Smooth muscle cell (in vitro differentiated cells): Measurements from ENCODE around the gene CHID1. TPM values are rescaled to one million over a fixed set of nuclear protein-coding genes. Genes with fewer than 3 reads are reported as not detected.

Source experiments
- DNase-seq: peaks from one replicate; lab custom pipeline; 2025; ENCODE audit not compliant: unreplicated experiment; lab: John Stamatoyannopoulos, UW
- H2AFZ ChIP-seq: fragments of 200-600 bp; sonication (generic); 2 replicates; pipeline ENCODE4 v1.6.0; 2016; ENCODE audit warnings: antibody characterized with exemption, low read depth, mild to moderate bottlenecking
- H3F3A ChIP-seq: fragments of 200-600 bp; sonication (generic); 2 replicates; pipeline ENCODE4 v1.6.0; 2017; ENCODE audit warnings: antibody characterized with exemption, low read depth
- H3K27ac ChIP-seq: fragments of 200-600 bp; sonication (generic); 2 replicates; pipeline ENCODE4 v1.5.1; 2016; ENCODE audit warnings: low read depth, mild to moderate bottlenecking
- H3K27me3 ChIP-seq: fragments of 200-600 bp; sonication (generic); 2 replicates; pipeline ENCODE4 v1.6.1; 2016; ENCODE audit warnings: low read depth, mild to moderate bottlenecking
- H3K36me3 ChIP-seq: fragments of 200-600 bp; sonication (generic); 2 replicates; pipeline ENCODE4 v1.5.1; 2016; ENCODE audit warnings: low read depth
- H3K4me1 ChIP-seq: fragments of 200-600 bp; sonication (generic); 2 replicates; pipeline ENCODE4 v1.5.1; 2016; ENCODE audit warnings: low read depth
- H3K4me2 ChIP-seq: fragments of 200-600 bp; sonication (generic); 2 replicates; pipeline ENCODE4 v1.6.0; 2016; ENCODE audit warnings: mild to moderate bottlenecking
- H3K4me3 ChIP-seq: fragments of 200-600 bp; sonication (generic); 2 replicates; pipeline ENCODE4 v1.5.1; 2016; ENCODE audit warnings: mild to moderate bottlenecking
- H3K79me2 ChIP-seq: fragments of 200-600 bp; sonication (generic); 2 replicates; pipeline ENCODE4 v1.6.0; 2016; ENCODE audit warnings: low read depth, mild to moderate bottlenecking
- H3K9ac ChIP-seq: fragments of 200-600 bp; sonication (generic); 2 replicates; pipeline ENCODE4 v1.6.0; 2016; ENCODE audit warnings: low read depth
- H3K9me3 ChIP-seq: fragments of 200-600 bp; sonication (generic); replicated peaks from 2 replicates; pipeline ENCODE4 v1.5.1; 2016; ENCODE audit warnings: low read depth
- H4K20me1 ChIP-seq: fragments of 200-600 bp; sonication (generic); 2 replicates; pipeline ENCODE4 v1.6.0; 2016; ENCODE audit warnings: low read depth
- WGBS: methylation state at CpG from one replicate; pipeline ENCODE4 v1.1.7; 2016; ENCODE audit warnings: low lambda C conversion rate; 5-methylcytosine and 5-hydroxymethylcytosine counted together
- polyA plus RNA-seq: library from polyadenylated mRNA; unstranded; fragments of >200 nt; fragmentation: Nextera tagmentation; extraction: Ambion mirVana; gene quantifications from 2 replicates; pipeline ENCODE4 v1.2.1, GENCODE V29; 2016
- total RNA-seq: library from RNA; depleted of rRNA; stranded (reverse); fragments of >200 nt; gene quantifications from 2 replicates; pipeline ENCODE4 v1.2.3, GENCODE V29; 2014
- TF ChIP-seq, protein P1 (sequence below): fragments of 200-600 bp; sonication (generic); IDR thresholded peaks from 2 replicates; pipeline ENCODE4 v1.5.1; 2017; ENCODE audit warnings: borderline replicate concordance, mild to moderate bottlenecking, antibody characterized with exemption; ENCODE audit not compliant: insufficient read depth, poor library complexity, severe bottlenecking

The CHID1 gene
- total and polyA plus RNA-seq, 2 experiments from 2014 or later, result 54.3 to 181 TPM

DNA sequence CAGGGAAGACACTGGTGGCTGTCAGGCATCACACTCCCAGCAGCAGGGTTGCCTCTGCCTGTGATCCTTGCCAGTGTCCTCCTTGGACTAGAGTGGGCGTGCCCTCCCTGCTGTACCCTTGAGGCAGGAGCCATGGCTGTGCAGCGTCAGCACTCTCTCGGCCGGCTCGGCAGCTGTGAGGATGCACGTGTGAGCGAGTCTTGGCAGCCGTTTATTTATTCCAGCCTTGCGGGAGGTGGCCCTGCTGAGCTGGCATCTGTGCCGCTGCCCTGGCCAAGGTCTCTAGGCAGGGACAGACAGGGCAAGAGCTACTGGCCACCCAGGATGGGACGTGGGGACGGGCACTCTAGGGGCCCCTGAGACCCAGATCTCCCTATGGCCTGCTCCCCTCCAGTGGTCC, 34.1 kb downstream of the CHID1 start:
- Histone ChIP-seq H3K27ac (no peak overlapping the region), H3K79me2 (no peaks in the 10 kb centered on the region), H3K4me3 (no peak overlapping the region), H3K27me3 (no peaks in the 10 kb centered on the region), H3K4me1 (no peaks in the 10 kb centered on the region), H3K9ac (no peak overlapping the region), H4K20me1 (no peaks in the 10 kb centered on the region), H2AFZ (no peak overlapping the region), H3K4me2 (no peak overlapping the region), H3K36me3 (no peaks in the 10 kb centered on the region), H3F3A (no peaks in the 10 kb centered on the region), H3K9me3 (no peaks in the 10 kb centered on the region)
- 86% methylated on average over 12 of the region's 12 CpGs for WGBS
- DNase-seq, result no peak
- TF ChIP-seq, protein P1, sequence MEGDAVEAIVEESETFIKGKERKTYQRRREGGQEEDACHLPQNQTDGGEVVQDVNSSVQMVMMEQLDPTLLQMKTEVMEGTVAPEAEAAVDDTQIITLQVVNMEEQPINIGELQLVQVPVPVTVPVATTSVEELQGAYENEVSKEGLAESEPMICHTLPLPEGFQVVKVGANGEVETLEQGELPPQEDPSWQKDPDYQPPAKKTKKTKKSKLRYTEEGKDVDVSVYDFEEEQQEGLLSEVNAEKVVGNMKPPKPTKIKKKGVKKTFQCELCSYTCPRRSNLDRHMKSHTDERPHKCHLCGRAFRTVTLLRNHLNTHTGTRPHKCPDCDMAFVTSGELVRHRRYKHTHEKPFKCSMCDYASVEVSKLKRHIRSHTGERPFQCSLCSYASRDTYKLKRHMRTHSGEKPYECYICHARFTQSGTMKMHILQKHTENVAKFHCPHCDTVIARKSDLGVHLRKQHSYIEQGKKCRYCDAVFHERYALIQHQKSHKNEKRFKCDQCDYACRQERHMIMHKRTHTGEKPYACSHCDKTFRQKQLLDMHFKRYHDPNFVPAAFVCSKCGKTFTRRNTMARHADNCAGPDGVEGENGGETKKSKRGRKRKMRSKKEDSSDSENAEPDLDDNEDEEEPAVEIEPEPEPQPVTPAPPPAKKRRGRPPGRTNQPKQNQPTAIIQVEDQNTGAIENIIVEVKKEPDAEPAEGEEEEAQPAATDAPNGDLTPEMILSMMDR, result no peak

DNA sequence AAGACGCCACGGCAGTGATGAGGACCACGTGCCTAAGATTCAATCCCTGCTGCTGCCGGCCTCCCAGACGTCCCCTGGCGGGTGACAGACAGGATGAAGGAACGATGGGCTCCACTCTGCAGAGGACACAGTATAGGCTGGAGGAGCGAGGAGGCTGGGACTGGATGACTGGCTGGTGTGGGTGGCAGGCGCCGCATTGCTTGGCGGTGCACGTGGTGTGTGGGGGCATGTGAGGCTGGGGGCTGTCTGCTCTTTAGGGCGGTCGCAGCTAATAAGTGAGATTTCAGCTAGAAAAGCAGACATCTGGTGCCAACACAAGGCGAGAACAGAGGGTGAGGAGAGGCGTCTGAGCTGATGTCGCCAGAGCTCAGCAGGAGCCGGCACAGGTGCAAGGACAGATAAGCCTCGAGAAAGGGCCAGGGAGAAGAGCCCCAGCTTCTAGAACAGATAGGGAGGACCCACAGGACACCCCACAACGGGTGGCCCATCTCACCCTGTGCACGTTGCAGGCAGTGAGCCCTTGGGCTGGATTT, 34.8 kb downstream of the CHID1 start:
- Histone ChIP-seq H3K36me3 (no peaks in the 10 kb centered on the region), H3K9ac (no peak overlapping the region), H3K27me3 (no peaks in the 10 kb centered on the region), H4K20me1 (no peaks in the 10 kb centered on the region), H3K79me2 (no peaks in the 10 kb centered on the region), H3K4me1 (no peaks in the 10 kb centered on the region), H3K27ac (no peak overlapping the region), H2AFZ (no peak overlapping the region), H3K4me2 (no peak overlapping the region), H3F3A (no peaks in the 10 kb centered on the region), H3K9me3 (no peaks in the 10 kb centered on the region), H3K4me3 (no peak overlapping the region)
- DNase-seq, result no peak
- TF ChIP-seq, protein P1, result no peak
- WGBS, result 95% methylated on average over 21 of the region's 21 CpGs

DNA sequence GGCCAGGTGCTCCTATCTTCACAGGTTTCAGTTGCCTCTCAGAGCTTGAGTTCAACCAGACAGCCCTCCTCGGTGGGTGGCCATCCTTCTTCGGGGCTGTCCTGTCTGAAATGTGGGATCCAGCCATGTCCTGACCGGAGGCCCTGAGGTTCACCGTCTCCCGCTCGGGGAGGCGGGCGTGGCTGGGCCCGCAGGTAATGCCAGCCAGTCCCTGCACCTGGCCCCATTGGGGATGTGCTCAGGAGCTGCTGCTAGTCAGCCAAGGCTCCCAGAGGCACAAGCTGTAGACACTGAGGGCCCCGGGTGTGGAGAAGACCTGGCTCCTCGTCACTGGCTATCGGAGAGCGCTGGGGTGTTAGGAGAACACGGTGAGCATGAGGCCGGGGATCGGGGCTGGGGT, 35.4 kb downstream of the CHID1 start:
- no peaks in the 10 kb centered on the region for H4K20me1 ChIP-seq
- H3K4me1 ChIP-seq, result no peaks in the 10 kb centered on the region
- no peaks in the 10 kb centered on the region for H3K79me2 ChIP-seq
- no peak overlapping the region for H3K27ac ChIP-seq
- H2AFZ ChIP-seq, result no peak overlapping the region
- H3K27me3 ChIP-seq, result no peaks in the 10 kb centered on the region
- no peaks in the 10 kb centered on the region for H3F3A ChIP-seq
- DNase-seq, result no peak
- H3K36me3 ChIP-seq, result no peaks in the 10 kb centered on the region
- no peak overlapping the region for H3K4me2 ChIP-seq
- no peak overlapping the region for H3K4me3 ChIP-seq
- H3K9me3 ChIP-seq, result no peaks in the 10 kb centered on the region
- TF ChIP-seq, protein P1, result no peak
- no peak overlapping the region for H3K9ac ChIP-seq
- WGBS, result 96% methylated on average over 16 of the region's 16 CpGs

DNA sequence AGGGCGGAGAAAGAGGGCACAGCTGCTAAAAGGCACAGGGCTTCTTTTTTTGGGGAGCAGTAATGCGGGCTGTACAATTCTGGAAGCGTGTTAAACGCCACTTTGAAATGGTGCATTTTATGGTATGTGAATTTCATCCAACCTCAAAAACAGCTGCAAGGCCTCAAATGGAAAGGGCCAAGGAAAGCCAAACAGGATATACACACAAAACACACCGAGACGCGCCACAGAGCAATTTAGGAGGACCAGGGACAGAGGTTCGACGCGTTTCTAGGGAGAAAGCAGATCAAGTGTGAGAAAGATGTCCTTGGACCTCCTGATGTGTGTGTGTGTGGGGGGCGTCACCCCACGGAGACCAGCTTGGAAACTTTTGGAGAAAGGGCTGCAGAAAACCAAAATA, 36.9 kb downstream of the CHID1 start:
- WGBS, result 86% methylated on average over 12 of the region's 12 CpGs
- no peaks in the 10 kb centered on the region for H3K9me3 ChIP-seq
- TF ChIP-seq, protein P1, result no peak
- H3K4me3 ChIP-seq, result no peak overlapping the region
- no peak overlapping the region for H3K27ac ChIP-seq
- H3K27me3 ChIP-seq, result no peaks in the 10 kb centered on the region
- DNase-seq, result no peak
- H3K79me2 ChIP-seq, result no peaks in the 10 kb centered on the region
- no peaks in the 10 kb centered on the region for H3K4me1 ChIP-seq
- H3K9ac ChIP-seq, result no peak overlapping the region
- no peaks in the 10 kb centered on the region for H3K36me3 ChIP-seq
- no peaks in the 10 kb centered on the region for H3F3A ChIP-seq
- H3K4me2 ChIP-seq, result no peak overlapping the region
- H2AFZ ChIP-seq, result no peak overlapping the region
- H4K20me1 ChIP-seq, result no peaks in the 10 kb centered on the region
